Middle frontal gyrus (tissue), 1 donor: Measurements from ENCODE around the gene ELMO1.

Source experiments
- DNase-seq: peaks from one replicate; pipeline ENCODE4 v3.0.0-alpha.2; 2015; ENCODE audit warnings: low spot score; ENCODE audit errors: extremely low spot score

Gene ELMO1

DNA sequence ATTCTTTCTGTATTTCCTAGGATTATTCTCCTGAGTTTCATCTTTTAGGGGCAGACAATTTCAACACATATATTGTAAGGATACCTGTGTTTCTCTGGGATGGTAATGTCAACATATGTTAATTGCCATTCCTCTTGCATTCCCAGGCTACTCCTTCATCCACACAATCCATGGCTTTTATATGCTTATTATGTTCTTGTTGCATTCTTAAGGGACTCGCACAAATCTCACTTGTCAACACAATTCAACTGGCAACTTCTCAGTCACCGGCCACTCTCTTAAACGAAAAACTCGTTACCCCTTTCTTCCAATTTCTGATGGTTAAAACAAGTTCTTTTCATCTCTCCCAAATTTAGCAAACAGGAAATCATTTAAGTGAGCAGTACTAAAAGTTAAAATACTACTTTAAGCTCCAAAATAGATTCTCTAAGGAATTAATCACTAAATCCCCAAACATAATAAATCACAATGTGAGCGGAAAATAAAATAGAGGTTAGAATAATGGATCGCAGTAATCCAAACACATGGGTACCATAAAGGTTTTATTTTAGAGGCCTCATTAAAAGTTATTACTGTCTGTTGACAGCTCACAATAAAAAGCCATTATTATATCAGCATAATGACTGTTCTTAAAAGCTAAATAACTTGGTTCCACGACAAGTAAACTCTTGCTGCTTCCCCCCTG is 223.2 kb downstream of the ELMO1 start:
- no peak for DNase-seq

DNA sequence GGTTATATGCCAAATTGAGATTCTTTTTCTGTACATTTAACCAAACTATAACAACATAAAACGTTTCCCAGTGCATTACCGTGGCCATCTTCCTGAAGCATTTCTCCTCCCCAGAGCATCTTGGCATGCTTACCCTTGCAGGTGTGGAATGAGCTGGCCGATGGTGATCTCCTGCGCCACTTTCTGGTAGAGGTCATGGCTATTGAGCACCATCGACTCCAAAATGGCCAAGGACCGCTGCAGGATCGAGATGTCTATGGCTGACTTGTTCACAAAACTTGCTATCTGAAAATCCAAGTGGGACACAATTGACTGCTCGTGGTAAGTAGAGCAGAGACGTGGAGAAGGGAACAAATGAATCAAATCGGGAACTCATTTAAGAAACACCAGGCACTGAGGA is 223.9 kb downstream of the ELMO1 start:
- DNase-seq: no peak

DNA sequence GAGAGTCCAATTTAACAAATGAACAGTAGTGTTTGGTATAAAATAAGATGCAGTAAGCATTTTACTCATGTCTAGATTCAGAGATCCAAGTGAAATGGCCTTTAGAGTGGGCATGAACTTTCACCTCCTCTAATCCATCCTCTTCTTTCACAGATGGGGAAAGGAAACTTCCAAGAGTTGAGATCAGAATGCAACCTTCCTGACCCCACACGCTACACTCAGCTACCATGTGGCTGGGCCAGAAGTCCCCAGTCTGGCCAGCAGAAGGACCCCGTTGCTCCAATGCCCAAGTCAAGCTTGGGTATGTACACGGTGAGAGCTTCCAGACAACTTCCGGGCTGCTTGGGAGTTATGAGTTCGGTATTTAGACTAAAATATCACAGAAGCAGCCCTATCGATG is 228.0 kb downstream of the ELMO1 start:
- DNase-seq: no peak

DNA sequence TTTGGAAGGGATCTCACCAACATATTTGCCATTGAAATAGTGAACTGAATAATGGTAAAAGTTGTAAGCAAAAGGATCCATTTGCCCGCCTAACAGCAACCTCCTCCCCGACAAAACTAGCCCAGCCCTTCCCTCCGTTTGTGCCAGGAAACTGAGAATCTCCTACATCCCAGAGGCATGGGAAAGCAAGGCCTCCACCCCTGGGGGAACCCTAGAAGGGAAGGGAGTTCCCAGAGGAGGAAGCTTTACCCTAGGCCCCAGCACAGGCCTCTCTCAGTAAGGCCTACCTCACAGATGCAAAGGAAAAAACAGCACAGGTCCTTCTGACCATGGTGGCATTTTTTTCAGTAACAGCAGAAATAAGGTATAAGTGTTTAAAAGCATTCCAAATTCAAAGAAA is 229.7 kb downstream of the ELMO1 start:
- DNase-seq: no peak

DNA sequence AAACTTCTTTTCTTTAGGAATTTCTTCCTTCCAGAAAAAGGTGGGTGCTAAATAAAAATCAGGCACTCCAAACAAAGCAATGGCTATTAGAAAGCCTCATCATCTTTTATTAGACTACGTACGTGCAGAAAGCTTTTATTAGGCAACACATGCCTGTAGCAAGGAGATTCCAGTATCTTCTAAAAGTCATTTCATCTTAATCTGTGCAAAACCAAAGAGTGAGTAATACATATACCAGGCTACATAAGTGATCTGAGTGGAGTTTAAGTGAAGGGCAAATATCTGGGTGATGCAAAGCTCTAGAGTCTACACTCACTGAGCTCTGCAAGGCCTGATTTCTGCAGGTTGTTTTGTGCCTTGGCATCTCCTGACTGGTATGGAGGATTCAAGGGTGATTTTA is 231.7 kb downstream of the ELMO1 start:
- DNase-seq: no peak

DNA sequence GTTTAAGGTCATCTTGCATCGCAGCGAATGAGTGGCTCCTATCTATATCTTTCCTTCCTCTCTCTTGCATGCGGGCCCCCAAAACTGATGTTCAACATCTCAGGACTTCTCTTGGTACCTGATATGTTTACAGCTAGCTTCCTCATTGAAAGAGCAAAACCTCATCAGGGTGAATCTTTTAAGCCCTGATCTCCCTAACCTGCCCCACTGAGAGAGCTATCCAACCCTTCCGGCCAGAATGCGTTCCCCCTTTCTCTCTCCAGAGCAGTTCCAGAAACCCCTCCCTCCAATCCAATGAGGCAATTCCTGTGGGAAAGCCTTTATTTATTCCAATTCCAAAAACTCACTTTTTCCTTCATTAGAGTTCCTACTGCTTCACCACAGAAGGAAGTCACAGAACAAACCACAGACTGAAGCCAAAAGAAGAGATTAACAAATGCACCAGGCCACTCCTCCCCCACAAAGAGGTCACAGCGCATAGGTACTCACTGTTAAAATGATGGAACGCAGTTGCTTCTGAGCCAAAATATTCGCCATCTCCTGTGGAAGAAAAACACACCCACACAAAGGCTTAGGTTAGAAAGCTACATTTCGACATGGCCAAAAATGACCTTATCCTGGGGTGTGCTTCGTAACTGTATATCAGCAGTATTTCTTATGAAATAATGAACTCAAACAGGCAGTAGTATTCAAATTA is 232.4 kb downstream of the ELMO1 start:
- DNase-seq: no peak

DNA sequence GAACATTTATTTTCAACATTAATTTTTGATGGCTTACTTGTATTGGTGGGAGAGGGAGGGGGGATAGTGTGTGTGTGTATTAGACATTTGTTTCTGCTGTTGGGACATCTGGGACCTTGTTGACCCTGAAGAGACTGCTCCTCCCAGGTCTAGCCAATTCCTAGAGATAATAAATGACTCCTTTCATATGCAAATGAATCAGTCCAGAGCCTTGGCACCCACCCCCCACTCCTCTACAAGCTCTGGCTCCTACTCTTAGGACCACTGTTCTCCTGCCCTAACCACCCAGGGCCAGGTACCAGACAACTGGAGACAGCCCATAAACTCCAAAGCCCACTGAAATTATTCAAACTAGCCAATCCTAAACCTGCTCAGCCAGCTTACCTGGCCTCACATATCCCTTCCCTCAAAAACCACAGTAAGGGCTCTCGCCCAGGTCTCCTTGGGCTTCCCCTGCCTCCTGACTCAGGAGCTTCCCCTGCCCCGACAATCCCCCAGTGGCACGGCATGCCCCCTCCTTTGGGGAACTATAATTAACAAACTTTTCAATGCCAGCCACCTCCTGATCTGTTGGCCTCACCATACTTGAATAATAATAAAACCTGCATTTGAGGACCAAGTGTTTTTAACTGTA is 233.3 kb downstream of the ELMO1 start:
- no peak for DNase-seq

DNA sequence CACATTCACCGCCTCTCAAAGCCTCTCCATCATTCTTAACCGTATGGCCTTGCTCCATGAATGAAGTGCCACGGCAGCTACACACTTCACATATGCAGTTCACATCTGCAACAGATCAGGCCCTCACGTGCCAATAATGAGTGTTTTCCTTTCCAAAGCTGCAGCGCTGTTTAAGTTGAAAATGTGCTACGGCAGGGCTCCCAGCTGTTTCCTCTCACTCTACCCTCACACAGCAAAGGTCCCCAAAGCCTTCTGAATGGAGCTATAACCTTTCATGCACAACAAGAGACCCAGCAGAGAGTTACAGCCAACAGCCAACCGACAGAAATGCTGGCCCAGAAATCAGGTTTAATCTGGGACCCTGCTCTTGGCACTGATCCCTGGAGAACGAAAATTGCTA is 236.1 kb downstream of the ELMO1 start:
- no peak for DNase-seq

DNA sequence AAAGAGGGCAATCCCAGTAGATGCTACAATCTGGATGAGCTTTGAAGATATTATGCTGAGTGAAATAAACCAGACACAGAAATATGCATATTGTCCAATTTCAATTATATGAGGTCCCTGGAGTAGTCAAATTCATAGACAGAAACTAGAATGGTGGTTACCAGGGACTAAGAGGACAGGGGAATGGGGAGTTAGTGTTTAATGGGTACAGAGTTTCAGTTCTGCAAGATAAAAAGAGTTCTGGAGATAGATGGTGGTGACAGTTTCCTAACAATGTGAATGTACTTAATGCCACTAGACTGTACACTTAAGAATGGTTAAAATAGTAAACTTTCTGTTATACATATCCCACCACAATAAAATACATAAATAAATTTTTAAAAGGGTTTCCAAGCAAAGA is 236.6 kb downstream of the ELMO1 start:
- DNase-seq: no peak

DNA sequence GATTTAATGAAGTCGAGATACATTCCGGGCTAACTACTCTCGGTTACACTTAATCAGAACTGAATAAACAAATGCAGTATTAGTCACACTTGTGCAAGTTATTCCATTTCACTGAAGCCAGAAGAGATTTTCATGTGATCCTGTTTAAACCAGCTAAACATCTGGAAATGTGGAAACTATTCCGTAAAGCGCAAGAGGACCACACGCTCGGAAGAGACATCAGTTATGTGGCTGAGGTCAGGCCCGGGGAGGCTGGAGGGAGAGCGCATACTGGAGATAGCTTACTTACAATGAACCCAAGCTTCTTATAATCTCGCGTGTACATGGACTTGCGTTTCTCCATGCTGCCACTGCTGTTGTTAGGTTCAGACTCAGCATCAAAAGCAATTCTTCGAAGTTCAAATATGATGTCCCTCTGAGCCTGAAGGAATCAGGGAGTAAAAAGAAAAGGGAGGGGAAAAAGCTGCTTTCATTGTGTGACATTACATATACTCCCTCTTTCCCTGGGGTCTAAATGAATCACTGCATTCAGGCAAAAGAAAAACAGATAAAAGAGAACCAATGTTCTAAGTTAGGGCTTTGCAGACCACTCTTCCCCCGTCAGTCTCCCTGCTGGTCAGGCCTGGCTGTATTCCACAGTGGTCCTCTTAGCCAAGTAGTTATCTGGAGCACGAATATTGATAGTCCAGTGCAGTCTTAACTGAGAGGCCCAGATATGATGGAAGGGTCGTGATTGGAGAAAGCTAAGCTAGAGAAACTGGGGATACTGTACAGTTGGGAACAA is 237.4 kb downstream of the ELMO1 start:
- DNase-seq: no peak

DNA sequence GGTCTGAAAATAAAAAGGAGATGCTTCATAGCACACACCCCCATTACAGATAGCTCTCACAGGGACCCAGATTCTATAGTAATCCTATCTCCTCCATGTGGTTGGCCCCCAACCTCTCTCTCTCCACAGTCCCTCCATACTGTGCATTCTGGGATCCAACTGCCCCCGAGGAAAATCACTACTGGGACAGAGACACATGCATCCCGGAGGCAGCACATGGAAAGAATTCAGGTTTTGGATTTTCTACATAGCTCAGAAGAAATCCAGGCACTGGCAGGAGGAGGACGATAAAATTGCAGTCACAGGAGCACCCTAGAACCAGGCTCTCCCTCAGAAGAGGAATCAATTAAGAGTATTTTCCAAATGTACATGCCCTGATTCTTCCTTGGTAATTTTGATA is 239.5 kb downstream of the ELMO1 start:
- DNase-seq: no peak

DNA sequence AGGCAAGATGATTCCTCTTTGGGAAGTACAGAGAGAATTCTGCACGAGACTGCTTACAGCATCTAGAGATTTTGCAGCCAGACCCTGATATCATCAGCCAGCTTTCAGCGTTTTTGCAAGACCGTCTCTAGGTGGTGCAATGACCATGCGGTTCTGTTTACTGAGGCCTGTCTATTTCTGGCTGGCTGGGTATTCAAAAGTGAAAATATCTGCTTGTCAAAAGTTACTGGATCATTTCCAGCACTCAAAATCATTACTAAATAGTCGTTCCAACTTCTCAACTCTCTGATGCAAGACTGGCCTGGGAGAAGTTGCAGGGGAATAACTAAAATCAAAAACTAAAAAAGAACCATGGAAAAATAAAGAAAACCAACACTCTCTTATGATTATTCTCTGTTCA is 240.1 kb downstream of the ELMO1 start:
- peak; percentile 65 for DNase-seq

DNA sequence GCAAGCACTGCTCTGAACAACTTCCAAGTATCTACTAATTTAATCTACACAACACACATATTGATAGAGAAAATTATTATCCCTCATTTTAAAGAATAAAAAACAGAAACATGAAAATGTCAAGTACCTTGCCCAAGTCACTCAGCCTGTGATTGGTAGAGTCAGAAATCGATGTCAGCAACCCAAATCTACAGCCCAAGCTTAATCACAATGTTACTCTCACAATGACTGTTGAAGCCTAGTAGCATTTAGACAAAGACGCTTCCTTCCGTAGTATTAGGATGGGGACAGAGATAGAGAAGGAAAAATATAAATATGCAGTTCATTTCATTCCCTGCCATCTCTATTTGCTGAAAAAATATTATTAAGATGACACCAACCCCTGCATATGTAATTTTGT is 242.5 kb downstream of the ELMO1 start:
- no peak for DNase-seq

DNA sequence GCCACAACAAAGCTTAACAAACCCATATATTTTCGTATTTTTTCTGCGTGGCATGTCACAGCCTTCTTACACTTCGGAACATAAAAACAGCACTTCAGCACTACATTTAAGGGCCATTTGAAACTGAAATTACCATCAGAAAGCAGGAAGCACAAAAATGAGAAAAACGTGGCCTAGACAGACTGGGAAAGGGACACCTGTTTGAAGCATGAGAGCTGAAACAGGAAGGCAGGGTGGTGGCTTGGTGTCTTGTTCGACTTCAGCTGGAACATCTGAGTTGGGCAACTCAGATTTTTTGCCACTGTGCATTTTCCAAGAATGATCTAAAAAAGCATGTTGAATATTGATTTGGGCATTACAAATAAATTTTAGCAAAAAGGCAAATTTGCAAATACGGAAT is 243.2 kb downstream of the ELMO1 start:
- DNase-seq: no peak

DNA sequence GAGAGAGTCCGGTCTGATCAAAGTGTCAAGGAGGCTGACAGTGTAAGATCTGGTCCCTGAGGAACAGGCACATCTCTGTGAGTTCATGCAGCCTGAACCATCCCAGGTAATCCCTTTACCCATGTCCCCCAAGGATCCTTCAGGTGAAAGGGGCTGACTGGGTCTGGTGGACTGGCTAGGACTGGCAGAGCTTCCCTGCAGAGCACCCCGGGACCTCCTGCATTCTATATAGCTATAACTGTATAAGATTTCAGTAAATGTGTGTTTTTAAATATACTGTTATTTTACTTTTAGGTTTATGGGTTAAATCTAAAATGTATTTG is 246.8 kb downstream of the ELMO1 start:
- no peak for DNase-seq

DNA sequence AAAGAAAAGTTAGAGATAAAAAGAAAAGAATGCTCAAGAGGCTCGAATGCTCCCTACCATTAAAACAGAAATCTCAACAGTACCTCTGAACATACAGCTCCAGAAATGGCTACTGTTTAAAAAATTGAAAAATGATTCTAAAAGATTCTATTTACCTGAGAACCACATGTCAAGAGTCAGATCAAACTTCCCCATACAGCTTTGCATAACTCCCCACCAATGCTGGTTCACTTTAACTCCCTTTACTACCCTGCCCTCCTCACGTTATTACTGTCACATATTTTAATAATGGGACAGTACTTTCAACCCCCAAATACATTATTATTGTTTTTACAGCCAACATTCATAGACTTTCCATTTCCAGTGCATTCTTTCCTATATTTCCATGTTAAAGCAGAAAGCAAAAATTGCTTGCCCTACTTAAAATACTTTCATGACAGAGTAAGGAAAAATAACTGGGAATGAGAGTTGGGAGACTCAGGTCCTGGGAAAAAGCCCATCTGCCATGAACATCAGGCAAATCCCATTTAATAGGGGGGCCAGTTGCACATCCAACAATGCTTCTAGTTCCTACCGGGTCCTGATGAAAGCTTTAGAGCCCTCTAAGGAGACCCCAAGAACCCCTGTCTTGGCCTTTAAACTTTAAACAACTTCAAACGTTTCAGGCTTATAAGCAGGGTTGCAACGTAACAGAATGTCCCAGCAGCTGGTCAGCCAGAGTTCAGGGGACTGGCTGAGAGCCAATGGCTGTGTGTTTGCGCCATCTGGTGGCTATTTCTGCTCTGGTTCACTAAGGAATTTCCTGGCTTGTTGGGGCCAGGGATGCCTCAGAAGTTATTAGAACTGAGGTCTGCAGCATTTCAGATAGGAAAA is 247.4 kb downstream of the ELMO1 start:
- peak; percentile 67 for DNase-seq

DNA sequence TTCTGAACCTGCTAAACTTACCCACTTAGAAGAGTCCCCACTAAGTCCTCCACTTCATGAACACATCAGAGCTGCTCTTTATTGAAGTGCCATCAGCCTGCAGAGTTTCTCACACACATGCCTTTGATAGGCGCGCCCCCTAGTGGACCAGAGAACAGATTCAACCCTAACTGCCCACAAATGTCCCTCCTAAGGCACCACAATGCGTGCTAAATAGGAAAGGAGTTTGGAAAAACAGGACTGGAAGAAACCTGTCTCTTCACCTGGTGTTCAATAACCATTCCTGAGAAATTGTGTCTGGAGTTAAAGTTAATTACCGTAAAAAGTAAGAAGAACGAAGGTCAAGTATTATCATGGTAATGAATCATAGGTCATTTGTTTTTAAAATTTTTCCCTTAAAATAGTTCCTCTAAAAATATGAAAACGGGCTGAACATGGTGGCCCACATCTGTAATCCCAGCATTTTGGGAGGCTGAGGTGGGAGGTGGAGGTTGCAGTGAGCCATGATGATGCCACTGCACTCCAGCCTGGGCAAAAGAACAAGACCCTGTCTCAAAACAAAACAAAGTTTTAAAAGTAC is 249.7 kb downstream of the ELMO1 start:
- DNase-seq: peak; percentile 61

DNA sequence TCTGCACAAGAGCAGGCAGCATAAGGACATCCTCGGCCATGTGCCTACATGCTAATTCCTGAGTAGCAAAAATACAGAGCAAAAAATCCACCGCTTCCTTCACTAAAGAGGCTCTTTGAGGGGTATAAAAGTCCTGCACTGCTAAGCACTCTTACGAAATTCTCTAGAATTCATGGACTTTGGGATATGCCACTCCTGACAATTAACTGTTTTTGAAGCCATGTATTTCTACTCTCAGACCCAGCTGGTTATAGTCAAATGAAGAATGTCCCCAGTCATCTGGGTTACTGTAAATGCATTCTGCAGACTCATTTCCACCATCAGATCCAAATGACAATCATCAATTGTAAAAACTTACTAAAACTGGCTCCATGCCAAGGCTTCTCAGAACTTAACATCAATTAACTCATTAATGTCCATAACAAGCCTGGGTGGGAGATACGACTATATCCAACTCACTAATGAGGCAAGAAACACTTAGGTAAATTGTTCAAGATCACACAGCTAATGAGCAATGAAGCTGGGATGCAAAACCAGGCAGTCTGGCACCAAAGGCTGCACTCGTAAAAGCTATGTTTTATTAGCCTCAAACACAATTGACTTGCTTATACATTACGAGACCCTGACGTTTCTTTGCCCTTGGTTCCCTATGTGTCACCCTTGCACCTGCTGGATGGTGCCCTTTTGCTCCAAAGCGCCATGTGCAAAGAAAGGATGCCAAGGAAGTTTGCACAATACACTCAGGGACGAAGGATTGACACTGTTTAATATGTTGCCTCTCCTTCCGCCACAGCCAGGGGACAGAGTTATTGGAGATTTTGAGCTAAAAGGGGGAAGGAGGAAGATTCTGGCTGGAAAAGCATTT is 250.4 kb downstream of the ELMO1 start:
- DNase-seq: no peak

DNA sequence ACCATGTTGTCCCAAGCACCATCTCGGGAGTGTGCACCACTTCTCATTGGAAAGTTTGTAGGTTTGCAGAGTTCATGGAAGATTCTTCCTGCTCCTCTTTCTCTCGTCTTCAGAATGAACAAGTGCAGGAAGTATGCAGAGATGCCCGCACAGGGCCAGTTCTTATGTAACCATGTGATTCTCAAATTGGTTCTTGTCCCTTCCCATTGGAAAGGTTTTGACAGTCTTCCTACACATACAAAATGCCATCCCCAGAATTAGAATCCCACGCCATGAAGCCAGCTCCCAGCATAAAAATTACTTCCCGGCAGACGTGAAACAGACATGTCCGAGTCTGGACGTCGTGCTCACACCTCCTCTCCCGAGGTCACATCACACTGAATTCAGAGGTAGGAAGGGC is 251.6 kb downstream of the ELMO1 start:
- no peak for DNase-seq

DNA sequence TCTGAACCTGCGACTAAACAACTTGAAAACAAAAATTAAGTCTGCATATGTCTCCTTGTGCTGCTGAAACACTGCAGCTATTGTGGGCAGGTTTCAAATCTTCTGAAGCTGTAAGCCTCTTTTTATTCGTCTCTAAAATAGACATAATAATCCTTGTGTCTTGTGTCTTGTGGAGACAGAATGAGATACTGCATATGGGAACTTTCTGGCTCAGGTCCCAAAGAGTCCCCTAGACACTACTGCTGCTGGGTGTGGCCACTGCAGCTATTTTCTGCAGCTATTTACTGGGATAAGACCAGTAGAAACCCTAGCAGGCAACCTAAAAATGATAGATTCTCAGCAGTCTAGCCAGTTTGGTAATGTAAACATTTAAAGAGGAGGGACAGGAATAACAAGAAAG is 252.0 kb downstream of the ELMO1 start:
- DNase-seq: no peak
